ENCODE data around the gene PXK. TPM values are rescaled to one million over a fixed set of nuclear protein-coding genes. Genes with fewer than 3 reads are reported as not detected.

PXK gene
- total RNA-seq, 1 experiment from 2014 or later, result 4.4 TPM

DNA sequence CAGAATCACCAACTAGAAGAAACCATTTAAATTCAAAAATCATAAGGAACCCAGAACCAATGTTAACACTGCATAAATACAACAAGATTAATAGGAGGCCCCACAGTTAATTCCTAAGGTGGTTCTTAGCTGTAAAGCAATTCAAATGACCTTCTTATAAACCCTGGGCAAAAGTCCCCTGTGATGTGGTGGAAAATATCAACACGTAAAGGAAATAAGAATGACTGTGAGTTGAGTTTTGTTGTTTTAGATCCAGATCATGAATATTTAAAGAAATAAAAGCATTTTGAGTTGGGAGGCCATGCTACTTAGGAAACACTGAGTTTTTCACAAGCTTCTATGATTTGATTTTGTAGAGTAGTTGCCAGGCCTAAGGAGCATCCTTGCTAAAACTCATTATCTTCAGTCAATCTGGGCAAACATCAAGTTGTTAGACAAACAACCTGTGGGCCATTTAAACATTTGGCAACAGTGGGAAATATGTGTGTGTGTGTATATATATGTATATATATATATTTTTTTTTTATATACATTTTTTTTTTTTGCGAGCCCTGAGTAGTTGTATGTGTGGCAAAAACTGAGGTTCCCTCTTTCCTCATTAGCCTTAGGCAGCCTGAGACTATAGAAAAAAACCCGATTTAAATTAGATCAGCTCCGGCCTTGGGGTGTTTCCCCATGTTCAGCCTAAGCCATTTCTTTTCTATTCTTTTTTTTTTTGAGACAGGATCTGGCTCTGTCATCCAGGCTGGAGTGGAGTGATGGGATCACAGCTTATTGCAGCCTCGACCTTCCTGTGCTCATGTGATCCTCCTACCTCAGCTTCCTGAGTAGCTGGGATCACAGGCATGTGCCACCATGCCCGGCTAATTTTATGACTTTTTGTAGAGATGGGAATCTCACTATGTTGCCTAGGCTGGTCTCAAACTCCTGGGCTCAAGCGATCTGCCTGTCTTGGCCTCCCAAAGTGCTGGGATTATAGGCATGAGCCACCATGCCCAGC is 8.0 kb upstream of the PXK start:
- no peak overlapping the region for H2AFZ ChIP-seq
- ChIA-PET CTCF (no interaction called here), POLR2A (ENCODE audit: unreplicated experiment) (no interaction called here)
- no peaks in the 10 kb centered on the region for H3K27me3 ChIP-seq (ENCODE audit: insufficient read depth, low read depth)
- no peak overlapping the region for H3K4me2 ChIP-seq
- H3F3A ChIP-seq (ENCODE audit: insufficient read depth, low read depth), result peaks cover 6% of the 10 kb centered on the region; the same call in 1 of the 2 replicates
- no TSS peak for BruUV-seq (replicated peaks)
- H3K4me1 ChIP-seq (replicated peaks; ENCODE audit: insufficient read depth), result no peaks in the 10 kb centered on the region
- H3K4me3 ChIP-seq, result no peak overlapping the region
- H3K27ac ChIP-seq, result no peak overlapping the region
- DNase-seq, result no peak
- no peaks in the 10 kb centered on the region for H3K36me3 ChIP-seq (ENCODE audit: low read depth)
- no peaks in the 10 kb centered on the region for H3K9me2 ChIP-seq (ENCODE audit: insufficient read depth)
- intact Hi-C loops (cut with micrococcal nuclease; ENCODE audit: unreplicated experiment), result loop anchor here (5.0 kb wide), 2 partner anchors 138 to 303 kb away; no protein-coding TSS in a partner anchor
- no peaks in the 10 kb centered on the region for H3K79me2 ChIP-seq (ENCODE audit: low read depth)
- peaks cover 6% of the 10 kb centered on the region; the same call in 1 of the 2 replicates for H4K20me1 ChIP-seq (ENCODE audit: insufficient read depth)
- no peaks in the 10 kb centered on the region for H3K9me3 ChIP-seq (ENCODE audit: insufficient read depth, low read depth)
- TF ChIP-seq EZH2 (IDR thresholded peaks at IDR 0.05; ENCODE audit: low read depth), result no peak

DNA sequence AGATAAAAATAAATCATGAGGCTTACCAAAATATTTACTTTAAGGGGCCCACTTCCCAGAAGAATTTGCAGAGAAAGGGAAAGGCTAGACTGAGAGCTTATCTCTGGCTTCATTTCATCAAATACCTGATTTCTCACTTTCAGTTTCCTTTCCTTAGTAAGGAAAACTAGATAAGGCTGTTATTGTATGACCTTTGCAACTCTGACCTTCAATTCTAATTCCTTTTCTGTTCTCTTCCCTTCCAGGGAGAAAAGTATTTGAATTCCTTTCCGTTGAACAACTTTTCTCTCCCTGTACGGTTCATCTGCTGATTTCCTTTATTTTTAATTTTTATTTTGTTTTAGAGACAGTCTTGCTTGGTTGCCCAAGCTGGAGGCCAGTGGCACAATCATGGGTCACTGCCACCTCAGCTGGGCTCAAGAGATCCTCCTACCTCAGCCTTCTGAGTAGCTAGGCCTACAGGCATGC is 7.1 kb upstream of the PXK start:
- Histone ChIP-seq H3K4me2 (no peak overlapping the region), H3K27ac (no peak overlapping the region), H3K9me3 (ENCODE audit: insufficient read depth, low read depth) (no peaks in the 10 kb centered on the region), H3K27me3 (ENCODE audit: insufficient read depth, low read depth) (no peaks in the 10 kb centered on the region), H3K9me2 (ENCODE audit: insufficient read depth) (no peaks in the 10 kb centered on the region), H3K79me2 (ENCODE audit: low read depth) (no peaks in the 10 kb centered on the region), H3K36me3 (ENCODE audit: low read depth) (no peaks in the 10 kb centered on the region), H3F3A (ENCODE audit: insufficient read depth, low read depth) (peaks cover 3% of the 10 kb centered on the region; the same call in 1 of the 2 replicates), H2AFZ (no peak overlapping the region), H3K4me3 (no peak overlapping the region), H4K20me1 (ENCODE audit: insufficient read depth) (peaks cover 3% of the 10 kb centered on the region; the same call in 1 of the 2 replicates), H3K4me1 (replicated peaks; ENCODE audit: insufficient read depth) (no peaks in the 10 kb centered on the region)
- POLR2A ChIA-PET (ENCODE audit: unreplicated experiment), result no interaction called here
- intact Hi-C loops (cut with micrococcal nuclease; ENCODE audit: unreplicated experiment), result no loop called here
- BruUV-seq (replicated peaks), result no TSS peak
- no peak for TF ChIP-seq EZH2 (IDR thresholded peaks at IDR 0.05; ENCODE audit: low read depth)
- TF ChIP-seq, protein P1, sequence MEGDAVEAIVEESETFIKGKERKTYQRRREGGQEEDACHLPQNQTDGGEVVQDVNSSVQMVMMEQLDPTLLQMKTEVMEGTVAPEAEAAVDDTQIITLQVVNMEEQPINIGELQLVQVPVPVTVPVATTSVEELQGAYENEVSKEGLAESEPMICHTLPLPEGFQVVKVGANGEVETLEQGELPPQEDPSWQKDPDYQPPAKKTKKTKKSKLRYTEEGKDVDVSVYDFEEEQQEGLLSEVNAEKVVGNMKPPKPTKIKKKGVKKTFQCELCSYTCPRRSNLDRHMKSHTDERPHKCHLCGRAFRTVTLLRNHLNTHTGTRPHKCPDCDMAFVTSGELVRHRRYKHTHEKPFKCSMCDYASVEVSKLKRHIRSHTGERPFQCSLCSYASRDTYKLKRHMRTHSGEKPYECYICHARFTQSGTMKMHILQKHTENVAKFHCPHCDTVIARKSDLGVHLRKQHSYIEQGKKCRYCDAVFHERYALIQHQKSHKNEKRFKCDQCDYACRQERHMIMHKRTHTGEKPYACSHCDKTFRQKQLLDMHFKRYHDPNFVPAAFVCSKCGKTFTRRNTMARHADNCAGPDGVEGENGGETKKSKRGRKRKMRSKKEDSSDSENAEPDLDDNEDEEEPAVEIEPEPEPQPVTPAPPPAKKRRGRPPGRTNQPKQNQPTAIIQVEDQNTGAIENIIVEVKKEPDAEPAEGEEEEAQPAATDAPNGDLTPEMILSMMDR (conservative IDR thresholded peaks at IDR 0.05), result no peak
- CTCF ChIA-PET, result no interaction called here
- DNase-seq, result no peak

DNA sequence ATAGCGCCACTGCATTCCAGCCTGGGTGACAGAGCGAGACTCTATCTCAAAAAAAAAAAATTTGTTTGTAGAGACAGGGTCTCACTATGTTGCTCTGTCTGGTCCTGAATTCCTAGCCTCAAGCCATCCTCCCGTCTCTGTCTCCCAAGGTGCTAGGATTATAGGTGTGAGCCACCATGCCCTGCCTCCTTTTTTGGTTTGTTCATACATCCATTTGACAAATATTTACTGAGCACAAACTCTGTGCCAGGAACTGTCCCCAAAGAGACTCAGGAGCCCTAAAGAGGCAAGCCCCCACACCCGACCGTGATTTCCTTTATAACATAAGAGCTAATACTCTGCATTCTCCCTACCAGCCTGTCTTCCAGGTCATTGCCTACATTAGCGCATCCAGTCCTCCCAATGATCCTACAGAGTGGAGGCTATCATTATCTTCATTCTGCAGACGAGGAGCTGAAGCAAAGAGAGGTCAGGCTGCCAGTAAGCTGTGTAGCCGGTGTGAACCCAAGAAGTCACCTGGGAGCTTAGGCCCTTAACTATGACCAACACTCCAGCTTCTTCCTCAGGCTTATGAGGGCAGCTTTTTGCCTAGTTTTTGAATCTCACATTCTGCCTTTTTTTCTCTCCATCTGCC is 6.3 kb upstream of the PXK start:
- no peak for DNase-seq
- no peaks in the 10 kb centered on the region for H3K79me2 ChIP-seq (ENCODE audit: low read depth)
- H3K4me1 ChIP-seq (replicated peaks; ENCODE audit: insufficient read depth), result no peaks in the 10 kb centered on the region
- no TSS peak for BruUV-seq (replicated peaks)
- no peak overlapping the region for H2AFZ ChIP-seq
- TF ChIP-seq EZH2 (IDR thresholded peaks at IDR 0.05; ENCODE audit: low read depth), result no peak
- TF ChIP-seq, protein P1 (conservative IDR thresholded peaks at IDR 0.05), result no peak
- H3K9me3 ChIP-seq (ENCODE audit: insufficient read depth, low read depth), result no peaks in the 10 kb centered on the region
- CTCF ChIA-PET, result no interaction called here
- H3K27ac ChIP-seq, result no peak overlapping the region
- no peaks in the 10 kb centered on the region for H3K9me2 ChIP-seq (ENCODE audit: insufficient read depth)
- no peak overlapping the region for H3K4me2 ChIP-seq
- H3K36me3 ChIP-seq (ENCODE audit: low read depth), result no peaks in the 10 kb centered on the region
- intact Hi-C loops (cut with micrococcal nuclease; ENCODE audit: unreplicated experiment), result no loop called here
- POLR2A ChIA-PET (ENCODE audit: unreplicated experiment), result no interaction called here
- H4K20me1 ChIP-seq (ENCODE audit: insufficient read depth), result no peaks in the 10 kb centered on the region; the same call in 1 of the 2 replicates
- no peak overlapping the region for H3K4me3 ChIP-seq
- no peaks in the 10 kb centered on the region for H3K27me3 ChIP-seq (ENCODE audit: insufficient read depth, low read depth)
- H3F3A ChIP-seq (ENCODE audit: insufficient read depth, low read depth), result peaks cover 3% of the 10 kb centered on the region; the same call in 1 of the 2 replicates
